Astrocyte of the cerebellum (primary cell): ENCODE results near the gene OSGIN1.

ENCODE experiments used
- DNase-seq: peaks from one replicate; pipeline ENCODE4 v3.0.0-alpha.2; 2011; ENCODE audit warnings: low read depth
- H3K4me3 ChIP-seq: 2 replicates; pipeline ENCODE4 v1.5.1; 2011; ENCODE audit warnings: mild to moderate bottlenecking, low read depth, low read length, moderate library complexity
- CTCF ChIP-seq: IDR thresholded peaks from 2 replicates; pipeline ENCODE4 v1.5.1; 2012; ENCODE audit warnings: low read length, low read depth, moderate library complexity, mild to moderate bottlenecking; ENCODE audit errors: missing control alignments
- in situ Hi-C: cut with HindIII; loops from 2 replicates; pipeline ENCODE4 v1.10.0; 2017; ENCODE audit warnings: low sequenced_read_pairs

The OSGIN1 gene

DNA sequence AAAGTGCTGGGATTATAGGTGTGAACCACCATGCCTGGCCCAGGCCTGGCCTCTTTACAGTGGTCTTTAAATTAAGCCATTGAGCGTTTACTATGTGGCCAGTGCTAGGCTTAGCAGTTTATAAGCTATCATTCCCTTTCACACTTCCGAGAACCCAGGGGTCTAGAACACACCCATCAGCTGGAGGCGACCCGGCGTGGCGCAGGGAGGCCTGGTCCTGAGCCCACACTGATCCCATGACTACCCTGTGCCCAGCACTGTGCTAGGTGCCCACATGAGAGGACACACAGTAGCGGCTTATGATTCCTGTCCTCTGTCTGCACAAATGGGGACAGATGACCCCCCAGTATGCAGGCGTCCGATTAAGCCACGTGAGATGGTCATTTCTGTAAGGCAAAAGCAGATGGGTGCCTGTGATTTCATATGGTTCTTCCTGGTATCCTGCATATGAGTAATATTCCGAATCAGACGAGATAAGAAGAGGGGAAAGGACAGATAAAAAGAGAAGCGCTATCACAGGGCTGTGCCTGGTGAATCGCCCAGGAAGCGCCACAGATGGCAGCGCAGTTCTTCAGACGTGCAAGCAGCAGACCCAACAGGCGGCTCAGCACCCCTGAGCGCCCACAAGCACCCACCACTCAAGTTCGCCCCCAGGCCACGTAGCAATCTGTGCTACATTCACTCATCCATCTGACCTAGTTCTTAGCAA, 5.3 kb downstream of the OSGIN1 start:
- in situ Hi-C loops = no loop called here
- TF ChIP-seq CTCF = no peak
- H3K4me3 ChIP-seq = no peak overlapping the region
- no peak for DNase-seq

GRCh38 chr16:83958846-83959565, 6.0 kb downstream of the OSGIN1 start:
- in situ Hi-C loops = no loop called here
- DNase-seq = no peak
- H3K4me3 ChIP-seq = no peak overlapping the region
- TF ChIP-seq CTCF = no peak

DNA sequence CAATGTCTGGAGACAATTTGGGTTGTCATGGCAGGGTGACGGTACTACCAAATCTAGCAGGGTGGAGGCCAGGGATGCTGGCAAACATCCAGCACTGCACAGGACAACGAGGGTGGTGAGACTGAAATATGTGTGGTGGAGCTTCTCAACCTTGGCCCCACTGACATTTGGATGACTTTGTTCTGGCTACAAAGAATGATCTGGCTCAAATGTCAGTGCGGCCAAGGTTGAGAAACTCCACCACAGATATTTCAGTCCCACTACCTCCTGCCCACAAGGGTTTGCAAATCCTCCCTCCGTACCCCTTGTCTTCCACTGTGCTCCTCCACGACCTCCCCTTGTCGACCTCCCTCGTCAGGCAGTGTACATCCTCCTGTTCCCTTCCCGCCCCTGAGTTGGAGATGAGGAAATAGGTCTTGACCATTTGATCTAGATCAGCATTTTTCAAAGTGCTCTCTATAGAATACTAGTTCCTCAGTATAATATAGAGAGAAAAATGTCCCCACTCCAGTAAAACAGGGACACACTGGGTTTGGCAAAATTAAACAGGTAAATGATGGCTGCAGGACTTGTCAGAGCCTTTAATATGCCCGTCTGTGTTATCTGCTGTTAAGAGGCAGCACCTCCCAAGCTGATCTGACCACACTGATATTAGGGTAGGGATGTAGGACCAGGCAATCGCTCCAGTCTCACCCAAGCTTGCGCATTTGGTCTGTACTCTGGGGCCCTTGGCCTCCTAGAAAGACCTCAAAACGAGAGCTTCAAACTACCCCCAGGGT, 6.8 kb downstream of the OSGIN1 start:
- in situ Hi-C loops = no loop called here
- no peak for DNase-seq
- H3K4me3 ChIP-seq = no peak overlapping the region
- no peak for TF ChIP-seq CTCF

DNA sequence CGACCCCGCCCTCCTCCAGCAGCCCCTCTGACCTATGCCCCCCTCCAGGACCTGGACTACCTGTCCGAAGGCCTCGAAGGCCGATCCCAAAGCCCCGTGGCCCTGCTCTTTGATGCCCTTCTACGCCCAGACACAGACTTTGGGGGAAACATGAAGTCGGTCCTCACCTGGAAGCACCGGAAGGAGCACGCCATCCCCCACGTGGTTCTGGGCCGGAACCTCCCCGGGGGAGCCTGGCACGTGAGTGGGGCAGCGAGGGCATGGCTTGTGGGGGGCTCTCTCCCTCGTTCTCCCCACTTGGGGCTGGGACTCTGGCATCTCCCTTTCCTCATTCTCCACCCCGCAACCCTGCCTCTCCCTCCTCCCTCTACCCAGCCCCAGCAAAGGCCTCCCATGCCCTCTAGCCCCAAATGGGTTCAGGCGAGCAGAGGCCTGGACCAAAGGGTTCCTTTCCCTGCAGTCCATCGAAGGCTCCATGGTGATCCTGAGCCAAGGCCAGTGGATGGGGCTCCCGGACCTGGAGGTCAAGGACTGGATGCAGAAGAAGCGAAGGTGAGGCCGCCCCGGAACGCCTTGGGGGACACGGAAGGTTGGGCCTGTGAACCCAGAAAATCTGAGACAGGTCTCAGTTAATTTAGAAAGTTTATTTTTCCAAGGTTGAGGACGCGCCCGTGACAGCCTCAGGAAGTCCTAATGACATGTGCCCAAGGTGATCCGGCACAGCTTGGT, 7.6 kb downstream of the OSGIN1 start:
- no peak overlapping the region for H3K4me3 ChIP-seq
- TF ChIP-seq CTCF = no peak
- in situ Hi-C loops = no loop called here
- no peak for DNase-seq

DNA sequence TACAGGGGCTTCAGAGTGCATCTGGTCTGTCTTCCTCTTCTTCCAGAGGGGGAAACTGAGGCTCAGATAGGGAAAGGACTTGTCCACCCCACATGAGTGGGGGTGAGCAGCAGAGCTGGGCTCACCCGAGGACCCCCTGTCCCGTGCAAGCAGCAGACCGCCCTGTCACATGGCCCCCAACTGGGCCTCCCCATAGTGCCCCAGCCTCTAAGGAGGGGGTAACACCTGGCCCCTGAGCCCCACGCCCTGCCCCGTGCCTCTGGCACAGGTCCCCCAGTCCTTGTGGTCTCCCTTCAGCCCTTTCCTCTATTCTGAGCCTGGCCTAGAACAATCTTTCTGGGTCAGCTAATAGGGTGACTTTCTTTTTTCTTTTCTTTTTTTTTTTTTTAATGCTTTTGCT, 8.6 kb downstream of the OSGIN1 start:
- no peak for TF ChIP-seq CTCF
- H3K4me3 ChIP-seq = no peak overlapping the region
- in situ Hi-C loops = no loop called here
- DNase-seq = no peak
